IPS-18a (cell line): ENCODE measurements around the gene GPR3.

Experiments used
- H3K27ac ChIP-seq: one replicate; pipeline ENCODE4 v1.5.1; 2013; ENCODE audit warnings: low read length
- H3K27me3 ChIP-seq: one replicate; pipeline ENCODE4 v1.6.1; 2013; ENCODE audit warnings: mild to moderate bottlenecking, low read length; ENCODE audit not compliant: control insufficient read depth, insufficient read depth
- H3K36me3 ChIP-seq: one replicate; pipeline ENCODE4 v1.6.1; 2013; ENCODE audit warnings: low read depth, low read length; ENCODE audit not compliant: control insufficient read depth
- H3K4me1 ChIP-seq: one replicate; pipeline ENCODE4 v1.6.1; 2013; ENCODE audit warnings: low read depth, low read length; ENCODE audit not compliant: control insufficient read depth
- H3K4me3 ChIP-seq: one replicate; pipeline ENCODE4 v1.5.1; 2013; ENCODE audit warnings: low read length
- H3K9ac ChIP-seq: one replicate; pipeline ENCODE4 v1.6.1; 2013; ENCODE audit warnings: mild to moderate bottlenecking, low read length, moderate library complexity
- H3K9me3 ChIP-seq: one replicate; pipeline ENCODE4 v1.6.1; 2013; ENCODE audit warnings: low read depth, low read length; ENCODE audit not compliant: control insufficient read depth

Gene GPR3

GRCh38 chr1:27392096-27392777, at the start of gene GPR3:
Gene GPR3 (plus strand): TSS chr1:27392622. CDS start chr1:27393799, 1,177 bp downstream.
- H3K4me3 ChIP-seq = peak within 1 kb of the TSS; percentile 81
- H3K27me3 ChIP-seq = no peaks in the 10 kb centered on the region
- no peak within 1 kb of the TSS for H3K27ac ChIP-seq
- peaks cover 6% of the 10 kb centered on the region for H3K4me1 ChIP-seq
- H3K36me3 ChIP-seq = no peaks in the 10 kb centered on the region
- peak within 1 kb of the TSS; percentile 75 for H3K9ac ChIP-seq
- no peaks in the 10 kb centered on the region for H3K9me3 ChIP-seq

DNA sequence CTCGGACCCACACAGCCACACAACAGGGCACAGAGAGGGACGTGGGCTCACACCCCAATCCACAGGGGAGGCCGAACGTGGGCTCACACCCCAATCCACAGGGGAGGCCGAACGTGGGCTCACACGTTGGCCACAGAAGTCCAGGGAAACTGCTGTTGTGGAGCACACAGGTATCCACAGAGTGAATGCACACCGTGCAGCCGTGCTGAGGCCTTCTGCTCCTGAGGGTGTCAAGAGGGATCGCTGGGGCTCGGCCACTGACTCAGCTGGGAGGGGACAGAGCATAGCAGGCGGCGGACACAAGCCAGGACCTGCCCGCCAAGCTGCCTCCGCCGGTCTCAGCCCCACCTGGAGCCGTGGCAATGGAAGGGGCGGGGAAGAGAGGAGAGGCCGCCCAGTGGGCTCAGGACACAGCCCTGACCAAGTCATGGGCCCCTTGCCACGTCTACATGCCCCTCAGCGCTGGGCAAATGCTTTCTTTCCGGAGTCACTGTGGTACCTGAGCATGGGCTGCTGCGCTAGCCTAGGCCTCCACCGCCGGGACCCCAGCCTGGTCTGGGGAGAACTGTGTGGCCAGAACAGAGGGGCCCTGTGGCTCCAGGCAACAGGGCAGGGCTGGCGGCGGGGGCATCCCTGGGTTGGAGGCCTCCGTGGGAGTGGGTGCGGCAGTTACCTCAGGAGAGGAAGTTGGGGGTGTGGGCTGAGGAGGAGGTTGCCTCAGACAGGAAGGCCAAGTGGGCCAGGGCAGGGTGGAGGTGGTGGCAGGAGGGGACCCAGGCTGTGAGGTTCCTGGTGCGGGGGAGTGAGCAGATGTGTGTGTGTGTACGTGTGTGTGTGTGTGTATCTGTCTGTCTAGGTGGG, 49.4 kb upstream of the GPR3 start:
- H3K4me1 ChIP-seq = peaks cover 15% of the 10 kb centered on the region
- no peaks in the 10 kb centered on the region for H3K27me3 ChIP-seq
- H3K4me3 ChIP-seq = no peak overlapping the region
- no peaks in the 10 kb centered on the region for H3K9me3 ChIP-seq
- no peaks in the 10 kb centered on the region for H3K36me3 ChIP-seq
- no peak overlapping the region for H3K9ac ChIP-seq
- H3K27ac ChIP-seq = no peak overlapping the region

DNA sequence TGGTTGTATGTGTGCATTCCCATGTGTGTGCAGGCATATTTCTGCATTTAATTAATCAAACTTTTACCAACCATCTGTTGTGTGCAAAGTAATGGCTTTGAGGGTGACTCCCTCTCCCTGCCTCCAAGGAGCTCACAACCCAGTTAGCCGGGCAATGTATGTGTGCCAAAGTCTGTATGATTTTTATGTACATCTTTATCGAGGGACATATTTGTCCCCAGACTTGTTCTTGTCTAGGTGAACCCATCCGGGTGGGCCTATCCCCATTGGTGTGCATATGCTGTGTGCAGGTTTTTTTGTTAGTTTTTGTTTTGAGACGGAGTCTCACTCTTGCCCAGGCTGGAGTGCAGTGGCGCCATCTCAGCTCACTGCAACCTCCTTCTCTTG, 48.8 kb upstream of the GPR3 start:
- Histone ChIP-seq H3K9ac (no peak overlapping the region), H3K27me3 (no peaks in the 10 kb centered on the region), H3K4me1 (peaks cover 14% of the 10 kb centered on the region), H3K27ac (no peak overlapping the region), H3K4me3 (no peak overlapping the region), H3K36me3 (no peaks in the 10 kb centered on the region), H3K9me3 (no peaks in the 10 kb centered on the region)

DNA sequence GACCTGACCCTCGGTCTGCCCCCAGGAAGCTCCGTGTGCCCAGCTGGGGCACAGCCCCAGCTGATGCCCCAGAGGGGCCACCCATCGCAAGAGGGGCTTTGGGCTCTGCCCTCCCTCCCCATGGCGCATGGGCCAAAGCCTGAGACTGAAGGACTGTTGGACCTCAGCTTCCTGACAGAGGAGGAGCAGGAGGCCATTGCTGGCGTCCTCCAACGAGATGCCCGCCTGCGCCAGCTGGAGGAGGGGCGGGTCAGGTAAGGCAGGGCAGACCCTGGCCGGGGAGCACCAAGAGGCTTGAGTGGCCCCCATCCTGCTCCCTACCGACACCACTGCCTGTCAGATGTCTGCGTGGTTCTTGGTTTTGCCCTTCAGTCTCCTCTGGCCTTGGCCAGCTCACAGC, 47.1 kb upstream of the GPR3 start:
- Histone ChIP-seq H3K27ac (no peak overlapping the region), H3K9me3 (no peaks in the 10 kb centered on the region), H3K36me3 (no peaks in the 10 kb centered on the region), H3K27me3 (peaks cover 5% of the 10 kb centered on the region), H3K4me1 (peaks cover 10% of the 10 kb centered on the region), H3K9ac (no peak overlapping the region), H3K4me3 (no peak overlapping the region)

DNA sequence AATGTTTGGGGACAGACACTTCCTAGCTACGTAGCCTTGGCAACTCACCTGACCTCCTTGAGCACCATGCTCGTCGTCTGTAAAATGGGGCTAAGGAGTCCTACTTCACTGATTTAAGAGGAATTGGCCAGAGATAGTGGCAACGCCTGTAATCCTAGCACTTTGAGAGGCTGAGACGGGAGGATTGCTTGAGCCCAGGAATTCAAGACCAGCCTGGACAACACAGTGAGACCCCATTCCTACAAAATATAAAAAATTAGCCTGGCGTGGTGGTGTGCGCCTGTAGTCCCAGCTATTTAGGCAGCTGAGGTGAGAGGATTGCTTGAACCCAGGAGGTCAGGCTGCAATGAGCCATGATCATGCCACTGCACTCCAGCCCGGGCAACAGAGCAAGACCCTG, 46.1 kb upstream of the GPR3 start:
- Histone ChIP-seq H3K4me3 (no peak overlapping the region), H3K27ac (no peak overlapping the region), H3K27me3 (peaks cover 12% of the 10 kb centered on the region), H3K9ac (no peak overlapping the region), H3K9me3 (no peaks in the 10 kb centered on the region), H3K36me3 (no peaks in the 10 kb centered on the region), H3K4me1 (peaks cover 7% of the 10 kb centered on the region)

- H3K9me3 ChIP-seq = no peaks in the 10 kb centered on the region
- H3K27me3 ChIP-seq = peaks cover 12% of the 10 kb centered on the region
- peaks cover 8% of the 10 kb centered on the region for H3K4me1 ChIP-seq
- H3K4me3 ChIP-seq = no peak overlapping the region
- H3K36me3 ChIP-seq = no peaks in the 10 kb centered on the region
- H3K27ac ChIP-seq = no peak overlapping the region
- H3K9ac ChIP-seq = no peak overlapping the region
These were observed 45.3 kb upstream of the GPR3 start for GRCh38 chr1:27346991-27347624.

DNA sequence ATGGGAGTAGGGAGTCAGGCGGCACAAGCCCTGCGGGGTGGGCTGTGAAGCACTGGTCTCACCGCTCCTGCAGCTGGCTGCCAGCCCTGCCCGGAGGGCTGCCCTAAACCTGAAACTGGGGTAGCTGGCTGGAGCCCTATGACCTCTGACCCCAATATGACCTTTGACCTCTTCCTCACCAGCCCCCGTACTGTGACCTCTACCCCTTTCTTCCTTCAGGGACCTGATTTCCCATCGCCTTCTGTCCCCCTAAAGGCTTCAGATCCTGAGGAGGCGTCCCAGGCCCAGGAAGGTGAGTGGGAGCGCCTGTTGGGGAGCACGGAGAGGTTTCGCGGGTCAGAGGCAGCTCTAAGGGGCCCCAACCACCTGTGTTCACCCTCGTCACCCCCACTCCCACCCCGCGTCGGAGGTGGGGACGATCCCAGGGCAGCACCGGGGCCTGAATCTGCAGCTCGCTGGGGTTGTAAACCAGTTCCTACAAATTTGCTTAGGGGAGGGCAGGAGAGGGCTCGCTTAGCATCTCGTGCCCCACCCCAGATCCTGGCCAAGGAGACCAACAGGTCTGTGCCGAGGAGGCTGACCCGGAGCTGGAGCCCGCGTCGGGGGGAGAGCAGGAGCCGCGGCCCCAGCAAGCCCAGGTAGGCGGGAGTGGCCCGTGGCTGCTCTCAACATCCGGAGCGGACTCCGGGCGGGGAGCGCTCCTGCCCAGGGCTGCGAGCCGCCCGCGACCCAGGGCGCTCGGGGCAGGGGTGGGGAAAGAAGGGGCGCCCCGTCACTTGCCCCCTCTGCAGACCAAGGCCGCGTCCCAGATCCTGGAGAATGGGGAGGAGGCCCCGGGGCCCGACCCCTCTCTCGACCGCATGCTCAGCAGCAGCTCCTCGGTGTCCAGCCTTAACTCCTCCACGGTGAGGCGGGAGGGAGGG, 43.3 kb upstream of the GPR3 start:
- no peaks in the 10 kb centered on the region for H3K36me3 ChIP-seq
- no peaks in the 10 kb centered on the region for H3K9me3 ChIP-seq
- peak overlapping the region; percentile 52 for H3K4me3 ChIP-seq
- no peak overlapping the region for H3K27ac ChIP-seq
- peaks cover 5% of the 10 kb centered on the region for H3K4me1 ChIP-seq
- H3K27me3 ChIP-seq = peaks cover 12% of the 10 kb centered on the region
- peak overlapping the region; percentile 27 for H3K9ac ChIP-seq

GRCh38 chr1:27349784-27350662, 42.4 kb upstream of the GPR3 start:
- Histone ChIP-seq H3K27me3 (peaks cover 12% of the 10 kb centered on the region), H3K36me3 (no peaks in the 10 kb centered on the region), H3K9ac (peak overlapping the region; percentile 26), H3K9me3 (no peaks in the 10 kb centered on the region), H3K4me1 (peaks cover 5% of the 10 kb centered on the region), H3K4me3 (peak overlapping the region; percentile 52), H3K27ac (no peak overlapping the region)

DNA sequence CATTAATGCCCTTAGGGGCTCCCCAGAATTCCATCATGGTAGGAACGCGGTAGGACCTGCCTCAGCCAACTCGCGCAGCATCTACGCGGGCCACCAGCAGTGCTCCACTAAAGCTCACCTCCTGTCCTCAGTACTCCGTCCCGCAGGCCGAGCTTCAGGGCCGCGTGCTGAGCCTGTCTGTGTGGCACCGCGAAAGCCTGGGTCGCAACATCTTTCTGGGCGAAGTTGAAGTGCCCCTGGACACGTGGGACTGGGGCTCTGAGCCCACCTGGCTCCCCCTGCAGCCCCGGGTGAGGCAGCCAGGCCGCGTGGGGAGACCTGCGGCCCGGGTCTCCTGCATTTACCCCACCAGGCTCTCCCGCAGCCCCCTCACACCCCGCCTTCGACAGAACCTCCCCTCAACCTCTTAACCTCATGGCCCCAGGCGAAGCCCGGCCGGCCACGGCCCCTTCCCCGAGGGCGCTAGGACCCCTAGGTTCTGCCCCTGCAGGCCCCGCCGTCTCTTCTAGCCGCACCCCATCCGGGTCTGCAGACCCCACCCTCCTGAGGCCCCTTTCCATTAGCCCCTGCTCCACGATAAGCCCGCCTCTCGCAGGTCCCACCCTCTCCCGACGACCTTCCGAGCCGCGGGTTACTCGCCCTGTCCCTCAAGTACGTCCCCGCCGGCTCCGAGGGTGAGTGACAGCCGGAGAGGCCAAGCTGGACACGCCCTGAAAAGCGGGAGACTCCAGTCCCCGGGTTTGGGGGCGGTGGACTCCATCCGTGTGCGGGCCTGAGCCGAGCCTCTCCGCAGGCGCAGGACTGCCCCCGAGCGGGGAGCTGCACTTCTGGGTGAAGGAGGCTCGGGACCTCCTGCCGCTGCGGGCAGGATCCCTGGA, 41.5 kb upstream of the GPR3 start:
- peaks cover 12% of the 10 kb centered on the region for H3K27me3 ChIP-seq
- H3K4me1 ChIP-seq = peaks cover 5% of the 10 kb centered on the region
- H3K4me3 ChIP-seq = peak overlapping the region; percentile 52
- no peaks in the 10 kb centered on the region for H3K36me3 ChIP-seq
- peak overlapping the region; percentile 26 for H3K9ac ChIP-seq
- H3K27ac ChIP-seq = no peak overlapping the region
- no peaks in the 10 kb centered on the region for H3K9me3 ChIP-seq
